Stomach (tissue), 4 donors: ENCODE data around the gene PTPRM.

Experiments
- POLR2A ChIP-seq, 4 donors: fragments of 450-650 bp; IDR thresholded peaks; one replicate each; pipeline ENCODE4 v1.6.1; 2016; ENCODE audit warnings: antibody characterized with exemption in 4 of 4, control low read depth in 2 of 4, mild to moderate bottlenecking in 1 of 4, moderate library complexity in 1 of 4
- POLR2AphosphoS5 ChIP-seq, 3 donors: sonication (generic); formaldehyde crosslinking; IDR thresholded peaks; one replicate each; pipeline ENCODE4 v1.6.1; 2016; ENCODE audit warnings: antibody characterized with exemption in 3 of 3
- TF ChIP-seq, protein P1 (sequence below), 7 experiments: fragments of 450-650 bp in 4 of 7; fragments of 200-600 bp in 3 of 7; sonication (generic) in 3 of 7; IDR thresholded peaks; one replicate each; pipeline ENCODE4 v1.5.1; 2016 to 2019; ENCODE audit warnings: antibody characterized with exemption in 7 of 7, control low read depth in 2 of 7, mild to moderate bottlenecking in 1 of 7

DNA sequence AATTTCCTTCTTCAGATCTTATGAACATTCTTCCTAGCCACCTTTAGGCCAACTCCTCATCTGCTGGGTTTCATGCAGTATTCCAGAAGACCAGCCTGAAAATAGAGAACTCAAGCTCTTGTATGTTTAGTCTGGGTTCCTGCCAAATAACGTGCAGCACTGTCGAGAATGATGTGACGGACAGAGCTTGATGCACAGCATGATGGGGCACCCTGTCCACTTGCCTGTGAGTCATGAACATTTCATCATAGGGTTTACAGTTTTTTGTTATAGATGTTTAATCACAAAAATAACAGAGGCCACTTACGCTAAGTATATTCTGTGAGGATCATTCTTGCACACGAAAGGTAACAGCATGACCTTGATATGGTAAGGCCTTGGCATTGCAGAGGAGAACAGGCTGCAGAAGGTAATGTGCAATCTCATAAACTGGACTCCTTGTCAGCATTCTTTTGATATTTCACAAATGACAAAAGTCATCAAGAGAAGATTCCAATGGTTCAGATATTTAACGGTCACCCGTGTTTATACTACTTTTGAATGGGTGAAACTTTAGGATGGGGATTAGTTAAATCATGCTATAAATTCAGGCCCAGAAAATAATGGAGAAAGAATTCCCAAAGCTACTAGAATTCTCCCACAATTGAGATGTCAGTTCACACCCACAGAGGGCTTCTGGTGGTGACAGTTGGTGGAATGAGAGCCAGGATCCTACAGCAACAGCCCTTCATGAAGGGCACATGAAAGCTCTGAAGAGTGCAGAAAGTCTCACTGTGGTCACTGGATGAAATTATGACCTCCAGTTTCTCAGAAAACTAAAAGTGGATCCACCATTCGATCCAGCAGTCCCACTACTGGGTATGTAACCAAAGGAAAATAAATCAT is 646.0 kb downstream of the PTPRM start:
- TF ChIP-seq POLR2A (IDR thresholded peaks at IDR 0.05) (no peak), POLR2AphosphoS5 (IDR thresholded peaks at IDR 0.05) (no peak)
- TF ChIP-seq, protein P1, sequence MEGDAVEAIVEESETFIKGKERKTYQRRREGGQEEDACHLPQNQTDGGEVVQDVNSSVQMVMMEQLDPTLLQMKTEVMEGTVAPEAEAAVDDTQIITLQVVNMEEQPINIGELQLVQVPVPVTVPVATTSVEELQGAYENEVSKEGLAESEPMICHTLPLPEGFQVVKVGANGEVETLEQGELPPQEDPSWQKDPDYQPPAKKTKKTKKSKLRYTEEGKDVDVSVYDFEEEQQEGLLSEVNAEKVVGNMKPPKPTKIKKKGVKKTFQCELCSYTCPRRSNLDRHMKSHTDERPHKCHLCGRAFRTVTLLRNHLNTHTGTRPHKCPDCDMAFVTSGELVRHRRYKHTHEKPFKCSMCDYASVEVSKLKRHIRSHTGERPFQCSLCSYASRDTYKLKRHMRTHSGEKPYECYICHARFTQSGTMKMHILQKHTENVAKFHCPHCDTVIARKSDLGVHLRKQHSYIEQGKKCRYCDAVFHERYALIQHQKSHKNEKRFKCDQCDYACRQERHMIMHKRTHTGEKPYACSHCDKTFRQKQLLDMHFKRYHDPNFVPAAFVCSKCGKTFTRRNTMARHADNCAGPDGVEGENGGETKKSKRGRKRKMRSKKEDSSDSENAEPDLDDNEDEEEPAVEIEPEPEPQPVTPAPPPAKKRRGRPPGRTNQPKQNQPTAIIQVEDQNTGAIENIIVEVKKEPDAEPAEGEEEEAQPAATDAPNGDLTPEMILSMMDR (IDR thresholded peaks at IDR 0.05), result no peak
